AG10803 (cell line): Measurements from ENCODE around the gene SARM1.

Experiments used
- DNase-seq: peaks from one replicate; pipeline ENCODE4 v3.0.0; 2010; ENCODE audit warnings: low read depth
- H3K4me3 ChIP-seq: 2 replicates; pipeline ENCODE4 v1.5.1; 2011; ENCODE audit warnings: mild to moderate bottlenecking, low read length, control low read depth
- TF ChIP-seq, protein P1 (sequence below): conservative IDR thresholded peaks from 2 replicates; pipeline ENCODE4 v1.5.1; 2011; ENCODE audit warnings: mild to moderate bottlenecking, low read length, control low read depth, inconsistent platforms

SARM1 gene

DNA sequence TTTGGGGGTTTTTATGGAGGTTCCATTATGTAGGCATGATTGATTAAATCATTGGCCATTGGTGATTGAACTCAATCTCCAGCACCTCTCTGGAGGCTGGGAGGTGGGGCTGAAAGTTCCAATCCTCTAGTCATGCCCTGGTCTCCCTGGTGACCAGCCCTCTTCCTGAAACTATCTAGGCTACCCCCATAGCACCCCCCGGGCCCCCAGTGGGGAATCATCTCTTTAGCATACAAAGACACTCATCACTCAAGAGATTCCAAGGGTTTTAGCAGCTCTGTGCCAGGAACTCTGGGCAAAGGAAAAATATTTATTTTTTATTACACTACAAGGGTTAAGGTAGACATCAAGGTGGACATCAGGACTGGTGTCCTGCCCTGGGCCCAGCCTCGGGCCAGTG, 23.9 kb downstream of the SARM1 start:
- no peak overlapping the region for H3K4me3 ChIP-seq
- TF ChIP-seq, protein P1, sequence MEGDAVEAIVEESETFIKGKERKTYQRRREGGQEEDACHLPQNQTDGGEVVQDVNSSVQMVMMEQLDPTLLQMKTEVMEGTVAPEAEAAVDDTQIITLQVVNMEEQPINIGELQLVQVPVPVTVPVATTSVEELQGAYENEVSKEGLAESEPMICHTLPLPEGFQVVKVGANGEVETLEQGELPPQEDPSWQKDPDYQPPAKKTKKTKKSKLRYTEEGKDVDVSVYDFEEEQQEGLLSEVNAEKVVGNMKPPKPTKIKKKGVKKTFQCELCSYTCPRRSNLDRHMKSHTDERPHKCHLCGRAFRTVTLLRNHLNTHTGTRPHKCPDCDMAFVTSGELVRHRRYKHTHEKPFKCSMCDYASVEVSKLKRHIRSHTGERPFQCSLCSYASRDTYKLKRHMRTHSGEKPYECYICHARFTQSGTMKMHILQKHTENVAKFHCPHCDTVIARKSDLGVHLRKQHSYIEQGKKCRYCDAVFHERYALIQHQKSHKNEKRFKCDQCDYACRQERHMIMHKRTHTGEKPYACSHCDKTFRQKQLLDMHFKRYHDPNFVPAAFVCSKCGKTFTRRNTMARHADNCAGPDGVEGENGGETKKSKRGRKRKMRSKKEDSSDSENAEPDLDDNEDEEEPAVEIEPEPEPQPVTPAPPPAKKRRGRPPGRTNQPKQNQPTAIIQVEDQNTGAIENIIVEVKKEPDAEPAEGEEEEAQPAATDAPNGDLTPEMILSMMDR, result no peak
- DNase-seq, result no peak

GRCh38 chr17:28395968-28396367, 24.5 kb downstream of the SARM1 start:
- no peak for DNase-seq
- TF ChIP-seq, protein P1, result no peak
- no peak overlapping the region for H3K4me3 ChIP-seq

DNA sequence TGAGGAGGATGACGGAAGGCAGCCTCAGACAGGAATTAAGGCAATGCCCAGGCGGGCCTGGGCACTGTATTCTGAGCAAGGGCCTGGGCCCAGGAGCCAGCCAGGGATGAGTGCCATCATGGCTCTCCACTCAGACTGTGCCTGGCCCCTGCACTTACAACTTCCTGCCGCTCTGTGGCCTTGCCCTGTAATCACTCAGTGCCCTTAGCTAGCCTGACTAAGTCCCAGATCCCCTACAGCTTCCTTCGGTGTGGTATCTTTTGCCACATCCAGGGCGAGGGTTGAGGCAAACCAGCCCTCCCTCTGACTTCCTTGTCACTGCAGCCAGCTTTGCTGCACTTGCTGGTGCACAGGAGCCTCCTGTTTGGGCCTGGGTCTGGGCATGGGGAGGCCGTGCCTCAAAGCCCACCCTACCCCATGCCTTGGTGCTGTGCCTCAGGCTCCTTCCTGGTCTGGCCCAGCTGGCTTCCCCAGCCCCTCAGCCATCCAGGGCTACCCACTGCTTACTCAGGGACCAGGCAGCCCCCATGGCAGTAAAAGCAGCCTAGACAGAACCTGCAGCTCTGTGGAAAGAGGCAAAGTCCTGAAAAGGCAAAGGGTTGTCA, 25.2 kb downstream of the SARM1 start:
- TF ChIP-seq, protein P1, result no peak
- H3K4me3 ChIP-seq, result no peak overlapping the region
- DNase-seq, result no peak

DNA sequence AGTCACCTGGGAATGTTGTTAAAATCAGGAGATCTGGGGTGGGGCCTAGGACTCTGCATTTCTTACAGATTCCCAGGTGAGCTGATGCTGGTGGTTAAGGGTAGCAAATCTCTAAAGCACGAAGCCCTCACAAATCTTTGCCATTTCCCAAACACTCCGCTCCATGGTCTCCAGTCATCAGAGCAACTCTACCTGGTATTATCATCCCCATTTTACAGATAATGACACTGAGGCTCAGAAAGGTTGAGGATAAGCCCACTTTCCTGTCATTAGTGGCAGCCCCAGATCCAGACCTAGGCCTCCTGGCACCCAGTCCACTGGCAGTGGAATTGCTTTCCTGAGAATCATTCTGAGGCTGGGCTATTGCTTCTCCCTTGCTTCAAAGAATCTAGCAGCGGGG, 25.8 kb downstream of the SARM1 start:
- TF ChIP-seq, protein P1, result no peak
- H3K4me3 ChIP-seq, result no peak overlapping the region
- no peak for DNase-seq

GRCh38 chr17:28397687-28398279, 26.3 kb downstream of the SARM1 start:
- no peak overlapping the region for H3K4me3 ChIP-seq
- TF ChIP-seq, protein P1, result no peak

GRCh38 chr17:28398280-28398981, 26.9 kb downstream of the SARM1 start:
- TF ChIP-seq, protein P1, result no peak
- H3K4me3 ChIP-seq, result no peak overlapping the region
- no peak for DNase-seq

More at GRCh38 chr17:28397687-28398279, 26.3 kb downstream of the SARM1 start:
- DNase-seq, result no peak

GRCh38 chr17:28399808-28400207, 28.3 kb downstream of the SARM1 start:
- H3K4me3 ChIP-seq, result no peak overlapping the region
- no peak for DNase-seq
- TF ChIP-seq, protein P1, result no peak
